SK-N-SH treated with all-trans-retinoic acid at 6 μM for 48 hours (cell line): ENCODE measurements around the gene PRSS2.

ENCODE experiments used
- ATAC-seq: fragments of 200-7000 bp; cut with Tn5 transposase; 3 replicates; pipeline ENCODE4 v1.9.1; 2020; ENCODE audit warnings: mild to moderate bottlenecking, moderate library complexity
- ARNTL ChIP-seq: fragments of 450-650 bp; formaldehyde crosslinking; IDR thresholded peaks from 2 replicates; pipeline ENCODE4 v1.5.0; 2020; ENCODE audit warnings: low read depth, mild to moderate bottlenecking, moderate library complexity, borderline replicate concordance
- CREB5 ChIP-seq: fragments of 250-450 bp; sonication (Bioruptor Pico); IDR thresholded peaks from 2 replicates; pipeline ENCODE4 v1.5.1; 2020; ENCODE audit warnings: low read depth, mild to moderate bottlenecking, moderate library complexity
- CSRNP3 ChIP-seq: fragments of 250-450 bp; sonication (Bioruptor Pico); IDR thresholded peaks from 2 replicates; pipeline ENCODE4 v1.5.1; 2021; ENCODE audit warnings: mild to moderate bottlenecking, moderate library complexity
- ESRRG ChIP-seq: fragments of 250-450 bp; sonication (Bioruptor Pico); IDR thresholded peaks from 2 replicates; pipeline ENCODE4 v1.6.1; 2021; ENCODE audit warnings: mild to moderate bottlenecking
- GLIS3 ChIP-seq: fragments of 250-450 bp; sonication (Bioruptor Pico); IDR thresholded peaks from 2 replicates; pipeline ENCODE4 v1.5.0; 2020; ENCODE audit warnings: mild to moderate bottlenecking, moderate library complexity
- ISL1 ChIP-seq: fragments of 250-450 bp; sonication (Bioruptor Pico); IDR thresholded peaks from 2 replicates; pipeline ENCODE4 v2.1.2; 2022; ENCODE audit warnings: mild to moderate bottlenecking, moderate library complexity
- OSR1 ChIP-seq: fragments of 250-450 bp; sonication (Bioruptor Pico); IDR thresholded peaks from 2 replicates; pipeline ENCODE4 v1.8.0; 2022; ENCODE audit warnings: moderate library complexity, mild to moderate bottlenecking, inconsistent platforms
- PATZ1 ChIP-seq: fragments of 250-450 bp; sonication (Bioruptor Pico); IDR thresholded peaks from 2 replicates; pipeline ENCODE4 v1.8.0; 2020; ENCODE audit warnings: mild to moderate bottlenecking, moderate library complexity, borderline replicate concordance
- POU6F1 ChIP-seq: fragments of 250-450 bp; sonication (Bioruptor Pico); IDR thresholded peaks from 2 replicates; pipeline ENCODE4 v1.8.0; 2021; ENCODE audit warnings: low read depth, mild to moderate bottlenecking, moderate library complexity, borderline replicate concordance
- PPARA ChIP-seq: fragments of 250-450 bp; sonication (Bioruptor Pico); IDR thresholded peaks from 2 replicates; pipeline ENCODE4 v1.5.0; 2020; ENCODE audit warnings: mild to moderate bottlenecking, borderline replicate concordance
- SNAI2 ChIP-seq: fragments of 250-450 bp; sonication (Bioruptor Pico); IDR thresholded peaks from 2 replicates; pipeline ENCODE4 v1.5.0; 2020; ENCODE audit warnings: mild to moderate bottlenecking, moderate library complexity
- TCF4 ChIP-seq: fragments of 250-450 bp; sonication (Bioruptor Pico); IDR thresholded peaks from 2 replicates; pipeline ENCODE4 v1.8.0; 2021; ENCODE audit warnings: mild to moderate bottlenecking, moderate library complexity, borderline replicate concordance
- TOX ChIP-seq: fragments of 250-450 bp; sonication (Bioruptor Pico); IDR thresholded peaks from 2 replicates; pipeline ENCODE4 v1.8.0; 2021; ENCODE audit warnings: mild to moderate bottlenecking, moderate library complexity, borderline replicate concordance
- TSHZ2 ChIP-seq: fragments of 250-450 bp; sonication (Bioruptor Pico); IDR thresholded peaks from 2 replicates; pipeline ENCODE4 v1.5.0; 2020; ENCODE audit warnings: mild to moderate bottlenecking, moderate library complexity
- ZC3H10 ChIP-seq: fragments of 250-450 bp; sonication (Bioruptor Pico); IDR thresholded peaks from 2 replicates; pipeline ENCODE4 v1.5.1; 2021; ENCODE audit warnings: mild to moderate bottlenecking, moderate library complexity
- ZFP3 ChIP-seq: fragments of 250-450 bp; sonication (Bioruptor Pico); IDR thresholded peaks from 2 replicates; pipeline ENCODE4 v1.5.0; 2020; ENCODE audit warnings: mild to moderate bottlenecking, moderate library complexity
- ZNF70 ChIP-seq: fragments of 450-650 bp; formaldehyde crosslinking; IDR thresholded peaks from 2 replicates; pipeline ENCODE4 v1.5.0; 2020; ENCODE audit warnings: mild to moderate bottlenecking, moderate library complexity
- ZNF8 ChIP-seq: fragments of 450-650 bp; formaldehyde crosslinking; IDR thresholded peaks from 2 replicates; pipeline ENCODE4 v1.5.0; 2020; ENCODE audit warnings: mild to moderate bottlenecking, moderate library complexity

Gene PRSS2

GRCh38 chr7:142796501-142797390 lies 26.0 kb downstream of the PRSS2 start:
- no peak for TF ChIP-seq CSRNP3
- TF ChIP-seq TCF4 (CRISPR knock-in tag), result no peak
- TF ChIP-seq ARNTL (CRISPR knock-in tag), result no peak
- no peak for TF ChIP-seq TSHZ2
- TF ChIP-seq ZNF70, result no peak
- TF ChIP-seq ZNF8, result no peak
- no peak for TF ChIP-seq SNAI2 (CRISPR knock-in tag)
- no peak for TF ChIP-seq TOX (CRISPR knock-in tag)
- no peak for TF ChIP-seq OSR1 (CRISPR knock-in tag)
- TF ChIP-seq CREB5 (CRISPR knock-in tag), result no peak
- TF ChIP-seq GLIS3 (CRISPR knock-in tag), result no peak
- TF ChIP-seq, all 23 proteins: peak for 0
- ATAC-seq, result 0 out of 3 replicates have a peak, but pooled peaks have one; percentile 10

- 0 out of 3 replicates have a peak, but pooled peaks have one; percentile 10 for ATAC-seq
- no peak for TF ChIP-seq TCF4 (CRISPR knock-in tag)
- TF ChIP-seq TOX (CRISPR knock-in tag), result no peak
- no peak for TF ChIP-seq GLIS3 (CRISPR knock-in tag)
- no peak for TF ChIP-seq ISL1 (CRISPR knock-in tag)
These were observed 26.9 kb downstream of the PRSS2 start for GRCh38 chr7:142797391-142798377.

GRCh38 chr7:142798451-142799436 lies 28.0 kb downstream of the PRSS2 start:
- no peak for ATAC-seq
- TF ChIP-seq ZFP3 (CRISPR knock-in tag) (no peak), PPARA (no peak), GLIS3 (CRISPR knock-in tag) (no peak), ZNF70 (no peak), ARNTL (CRISPR knock-in tag) (no peak)
- TF ChIP-seq, all 23 proteins: peak for 0

- no peak for ATAC-seq
These were observed 28.7 kb downstream of the PRSS2 start for GRCh38 chr7:142799437-142799835.

GRCh38 chr7:142800088-142800487 lies 29.3 kb downstream of the PRSS2 start:
- TF ChIP-seq POU6F1 (no peak), ESRRG (CRISPR knock-in tag) (no peak), ZFP3 (CRISPR knock-in tag) (no peak), OSR1 (CRISPR knock-in tag) (no peak), CSRNP3 (no peak), ZC3H10 (CRISPR knock-in tag) (no peak), PATZ1 (CRISPR knock-in tag) (no peak)
- ATAC-seq, result no peak

More at GRCh38 chr7:142799437-142799835, 28.7 kb downstream of the PRSS2 start:
- no peak for TF ChIP-seq ZFP3 (CRISPR knock-in tag)
